Measurements from ENCODE around the gene ADD3.
A peak's percentile ranks its signal among the peaks of the same experiment; 100 is the strongest.

The ADD3 gene, protein sequence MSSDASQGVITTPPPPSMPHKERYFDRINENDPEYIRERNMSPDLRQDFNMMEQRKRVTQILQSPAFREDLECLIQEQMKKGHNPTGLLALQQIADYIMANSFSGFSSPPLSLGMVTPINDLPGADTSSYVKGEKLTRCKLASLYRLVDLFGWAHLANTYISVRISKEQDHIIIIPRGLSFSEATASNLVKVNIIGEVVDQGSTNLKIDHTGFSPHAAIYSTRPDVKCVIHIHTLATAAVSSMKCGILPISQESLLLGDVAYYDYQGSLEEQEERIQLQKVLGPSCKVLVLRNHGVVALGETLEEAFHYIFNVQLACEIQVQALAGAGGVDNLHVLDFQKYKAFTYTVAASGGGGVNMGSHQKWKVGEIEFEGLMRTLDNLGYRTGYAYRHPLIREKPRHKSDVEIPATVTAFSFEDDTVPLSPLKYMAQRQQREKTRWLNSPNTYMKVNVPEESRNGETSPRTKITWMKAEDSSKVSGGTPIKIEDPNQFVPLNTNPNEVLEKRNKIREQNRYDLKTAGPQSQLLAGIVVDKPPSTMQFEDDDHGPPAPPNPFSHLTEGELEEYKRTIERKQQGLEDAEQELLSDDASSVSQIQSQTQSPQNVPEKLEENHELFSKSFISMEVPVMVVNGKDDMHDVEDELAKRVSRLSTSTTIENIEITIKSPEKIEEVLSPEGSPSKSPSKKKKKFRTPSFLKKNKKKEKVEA

DNA sequence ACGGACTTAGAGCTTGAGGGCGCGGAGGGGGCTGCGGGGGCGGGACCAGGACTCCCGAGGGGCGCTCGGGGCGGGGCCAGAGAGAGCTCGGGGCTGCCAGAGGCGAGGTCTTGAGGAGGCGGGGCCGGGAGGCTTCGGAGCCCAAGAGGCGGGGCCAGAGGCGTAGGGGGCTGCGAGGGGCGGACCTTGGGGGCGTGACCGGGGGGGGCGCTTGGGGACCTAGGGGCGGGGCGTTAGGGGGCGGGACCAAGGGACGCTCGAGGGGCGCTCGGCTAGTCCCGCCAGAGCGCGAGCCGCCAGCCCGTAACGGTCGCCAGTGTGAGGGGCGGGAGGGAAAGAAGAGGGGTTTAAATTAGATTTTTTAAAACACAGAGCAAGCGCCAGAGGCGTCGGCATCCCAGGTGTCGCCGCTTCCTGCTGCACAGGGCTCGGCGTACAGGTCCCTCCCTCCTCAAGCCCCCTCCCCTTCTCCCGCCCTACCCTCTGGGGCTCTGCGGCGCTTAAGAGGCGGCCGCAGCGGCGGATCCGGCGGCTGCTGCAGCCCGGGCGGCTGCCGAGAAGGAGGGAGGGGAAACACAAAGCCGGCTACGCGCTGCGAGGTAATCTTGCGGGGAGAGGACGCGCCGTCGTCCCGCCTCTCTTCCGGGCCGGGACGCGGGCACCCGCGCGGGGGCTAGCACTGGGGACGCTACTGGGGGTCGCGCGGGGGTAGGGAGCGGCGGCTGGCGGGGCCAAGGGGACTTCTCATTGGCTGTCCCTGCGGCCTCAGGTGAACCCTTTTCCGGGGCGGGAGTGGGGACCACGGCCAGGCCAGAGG is at the start of gene ADD3:
TSS of gene ADD3 (plus strand) at position 284 of the 817 bp plus-strand sequence. CDS start 92,670 bp downstream, outside the sequence.
- peak; percentile 95 for DNase-seq (ENCODE audit: low read depth, low spot score)

DNA sequence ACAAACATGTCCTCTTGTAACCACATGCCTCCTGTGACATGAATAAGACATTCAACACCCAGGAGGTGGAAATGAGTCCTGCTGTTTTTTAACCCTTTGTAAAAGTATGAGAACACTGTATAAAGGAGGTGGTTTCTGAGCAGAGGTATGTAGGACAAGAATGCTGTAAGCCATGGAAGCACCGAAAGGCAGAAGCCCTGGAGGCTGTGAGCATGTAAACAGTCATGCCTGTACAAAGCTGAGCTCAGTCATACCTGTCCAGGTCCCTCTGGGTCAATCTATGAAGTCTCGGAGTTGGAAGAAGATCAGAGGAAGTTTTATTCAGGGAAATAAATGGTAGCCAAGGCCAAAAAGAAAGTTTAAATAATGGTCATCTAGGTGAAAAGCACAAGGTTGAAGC is 49.7 kb upstream of the ADD3 start:
- no peak for DNase-seq (ENCODE audit: low read depth, low spot score)

DNA sequence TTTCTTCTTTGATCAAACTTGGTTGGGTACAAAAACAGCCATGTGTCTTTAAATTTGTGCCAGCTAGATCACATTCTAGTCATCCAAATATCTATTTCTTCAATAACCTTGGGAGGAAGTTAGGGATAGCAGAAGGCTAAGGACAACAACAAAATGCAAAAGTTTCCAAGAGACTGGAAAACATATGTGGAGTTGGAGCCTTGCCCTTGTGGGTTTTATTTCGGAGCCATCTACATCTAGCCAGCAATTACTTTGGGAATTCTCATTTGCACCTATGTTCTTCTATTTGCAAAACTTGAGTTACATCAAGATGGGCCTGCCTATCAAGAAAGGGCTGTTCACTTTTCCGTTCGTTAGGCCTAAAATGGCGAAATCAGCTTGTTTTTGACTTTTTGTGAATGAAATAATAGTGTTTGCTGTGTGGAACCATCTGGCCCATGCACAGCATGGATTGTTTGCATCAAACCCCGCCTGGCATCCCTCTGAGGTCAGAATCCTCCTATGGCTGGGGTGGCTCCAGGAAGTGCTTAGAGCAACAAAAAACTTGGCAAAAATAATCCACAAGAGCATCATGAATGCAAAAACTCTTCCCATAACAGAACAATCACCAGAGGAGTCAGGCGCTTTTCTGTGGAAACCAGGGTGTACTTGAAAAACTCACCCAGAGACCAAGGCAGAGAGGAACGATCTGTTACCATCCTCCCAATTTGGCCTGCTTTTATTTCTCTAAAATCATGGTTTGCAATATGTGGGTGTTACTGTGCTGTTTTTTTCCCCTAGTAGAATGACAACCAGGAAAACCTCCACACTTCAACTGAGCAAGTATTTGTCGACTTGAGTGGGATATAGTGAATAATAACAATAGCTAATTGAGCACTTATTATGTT is 48.3 kb upstream of the ADD3 start:
- DNase-seq (ENCODE audit: low read depth, low spot score), result no peak

DNA sequence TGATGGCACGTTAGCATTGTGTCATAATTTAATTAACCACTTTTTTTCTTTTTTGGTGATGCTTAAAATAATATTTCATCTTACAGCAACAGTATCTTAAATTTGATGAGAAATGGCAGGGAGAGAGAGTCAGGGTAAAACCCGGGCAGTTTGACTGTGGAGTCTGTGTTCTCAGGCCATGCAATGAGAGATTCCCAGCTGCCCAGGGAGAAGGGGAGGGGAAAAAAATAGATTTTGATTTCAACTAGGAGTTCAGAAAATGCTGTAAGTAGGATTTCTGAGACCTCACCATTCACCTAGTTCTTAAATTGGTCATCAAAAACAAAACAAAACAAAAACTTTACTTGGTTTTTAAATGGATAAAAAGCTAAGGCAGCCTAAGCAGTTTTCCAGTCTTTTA is 47.1 kb upstream of the ADD3 start:
- DNase-seq (ENCODE audit: low read depth, low spot score), result no peak

DNA sequence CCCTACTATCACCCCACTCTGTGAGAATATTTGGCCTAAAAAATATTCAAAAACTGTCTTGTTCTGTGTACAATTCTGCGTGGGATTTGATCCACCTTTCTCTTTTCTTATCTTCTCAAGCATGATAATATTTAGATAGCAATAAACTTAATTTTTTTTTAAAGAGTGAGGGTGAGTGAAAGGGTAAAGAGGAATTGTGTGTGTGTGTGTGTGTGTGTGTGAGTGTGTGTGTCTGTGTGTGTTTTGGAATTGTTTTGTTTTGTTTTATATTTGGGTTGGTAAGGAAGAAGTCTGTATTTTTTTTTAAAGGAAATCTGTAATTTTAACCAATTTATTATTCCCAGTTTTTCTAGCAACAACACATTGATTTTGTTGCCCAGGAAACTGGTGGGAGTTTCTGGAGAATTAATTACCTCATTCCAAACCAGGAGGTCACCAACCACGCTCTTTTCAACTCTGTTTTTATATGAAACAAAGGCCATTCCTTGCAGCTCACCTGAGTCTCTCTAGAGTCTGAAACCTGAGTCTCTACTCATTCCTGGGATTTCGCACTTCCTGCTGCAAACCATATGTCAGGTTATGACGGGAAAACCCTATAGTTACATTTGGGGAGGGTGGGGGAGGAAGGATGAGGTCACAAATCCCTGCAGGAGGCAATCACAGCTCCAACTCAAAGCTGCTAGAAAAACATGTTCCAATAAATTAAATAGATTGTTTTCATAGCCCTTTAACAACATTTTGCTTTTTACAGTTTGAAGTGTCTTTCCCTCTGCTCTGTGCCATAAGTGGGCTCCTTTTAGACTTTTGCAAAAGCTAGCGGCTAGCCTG is 46.4 kb upstream of the ADD3 start:
- DNase-seq (ENCODE audit: low read depth, low spot score), result peak; percentile 29

DNA sequence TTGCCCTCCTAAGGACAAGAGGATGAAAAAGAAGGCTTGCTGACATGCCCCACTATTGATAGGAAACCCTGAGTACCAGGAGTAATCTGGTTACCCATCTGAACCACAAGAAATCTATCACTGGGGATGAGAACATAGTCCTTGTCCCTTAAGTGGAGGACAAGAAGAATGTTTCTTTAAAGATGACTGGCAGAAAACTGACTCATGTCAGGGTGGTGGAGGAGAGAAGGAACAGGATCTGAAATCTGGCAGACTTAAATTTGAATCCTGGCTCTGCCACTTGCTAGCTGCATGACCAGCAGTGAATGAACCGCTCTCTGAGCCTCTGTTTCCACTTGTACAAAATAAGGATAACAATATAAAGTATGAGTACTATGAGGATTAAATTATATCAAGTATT is 45.5 kb upstream of the ADD3 start:
- no peak for DNase-seq (ENCODE audit: low read depth, low spot score)

DNA sequence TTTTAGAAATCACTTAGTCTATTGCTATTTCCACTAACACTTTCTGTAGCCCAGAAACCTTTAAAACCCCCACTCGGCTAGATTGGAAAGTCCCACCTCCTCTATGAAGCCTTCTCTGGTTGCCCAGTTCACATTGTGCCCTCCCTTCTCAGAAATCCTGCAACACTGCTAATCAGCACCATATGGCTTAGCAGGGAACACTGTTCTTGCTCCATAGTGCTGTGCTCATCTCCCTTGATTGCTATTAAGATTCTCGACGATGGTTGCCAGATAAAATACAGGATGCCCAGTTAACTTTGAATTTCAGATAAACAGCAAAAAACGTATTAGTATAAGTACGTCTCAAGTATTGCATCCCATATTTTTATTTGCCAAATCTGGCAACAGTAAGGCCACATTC is 44.3 kb upstream of the ADD3 start:
- DNase-seq (ENCODE audit: low read depth, low spot score), result no peak

DNA sequence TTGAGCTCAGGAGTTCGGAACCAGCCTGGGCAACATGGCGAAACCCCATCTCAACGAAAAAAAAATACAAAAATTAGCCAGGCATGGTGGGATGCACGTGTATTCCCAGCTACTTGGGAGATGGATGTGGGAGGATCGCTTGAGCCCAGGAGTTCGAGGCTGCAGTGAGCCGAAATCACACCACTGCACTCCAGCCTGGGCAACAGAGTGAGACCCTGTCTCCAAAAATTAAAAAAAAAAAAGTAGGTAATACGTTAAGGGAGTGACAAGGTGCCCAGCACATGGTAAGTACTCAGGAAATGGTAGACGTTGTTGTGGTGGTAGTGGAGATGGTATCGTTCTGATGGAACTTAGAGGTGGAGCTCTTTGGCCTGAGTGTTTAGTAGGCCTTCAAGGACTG is 43.5 kb upstream of the ADD3 start:
- DNase-seq (ENCODE audit: low read depth, low spot score), result no peak

DNA sequence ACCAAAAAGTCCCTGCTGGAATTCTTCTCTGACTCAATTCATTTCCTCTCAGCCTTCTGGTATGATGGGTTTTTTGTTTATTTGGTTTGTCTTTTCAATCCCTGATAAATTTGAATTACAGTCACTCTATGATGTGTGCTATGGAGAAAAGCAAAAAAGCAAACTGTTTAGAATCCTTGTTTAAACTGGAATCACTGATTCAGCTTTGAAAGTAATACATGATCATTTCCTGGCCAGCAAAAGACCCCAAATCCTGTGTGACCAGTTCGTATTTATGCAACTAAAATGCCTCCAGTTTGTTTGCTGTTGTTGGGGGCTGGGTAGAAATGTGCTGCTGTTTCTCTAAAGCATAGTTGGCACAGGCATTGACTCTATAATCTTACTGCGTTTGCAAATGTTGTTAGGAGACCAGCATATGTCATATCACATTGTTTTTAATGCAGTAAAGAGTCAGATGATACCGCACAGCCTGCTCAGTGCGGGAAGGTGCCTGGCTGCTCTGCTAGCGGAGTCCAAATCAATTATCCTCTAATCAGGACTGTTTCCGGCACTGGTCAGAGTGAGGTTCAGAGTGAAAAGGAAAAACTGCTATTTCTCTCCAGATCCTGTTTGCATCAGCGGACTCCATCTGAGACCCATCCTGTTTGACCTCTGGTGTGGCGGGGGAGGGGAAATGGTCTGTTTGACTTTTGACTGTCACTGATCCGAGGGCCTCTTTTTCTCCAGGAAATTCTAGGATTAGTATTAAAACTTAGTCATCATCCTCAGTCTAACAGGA is 40.6 kb upstream of the ADD3 start:
- DNase-seq (ENCODE audit: low read depth, low spot score), result peak; percentile 63

DNA sequence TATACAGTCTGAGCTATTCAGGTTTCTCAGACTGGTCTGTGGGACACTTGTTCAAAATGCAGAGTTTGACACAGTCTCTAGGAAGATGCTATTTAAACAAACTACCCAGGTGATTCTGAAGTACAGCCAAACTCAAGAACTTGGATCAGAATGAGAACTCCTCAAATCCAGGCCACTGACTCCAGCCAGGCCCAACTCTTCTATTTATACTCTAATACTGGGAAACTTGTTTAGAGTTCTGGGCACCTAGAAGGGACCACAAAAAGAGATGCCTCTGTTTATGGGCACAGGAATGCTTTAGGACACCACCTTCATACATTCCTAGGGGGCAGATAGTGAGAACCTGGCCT is 40.1 kb upstream of the ADD3 start:
- DNase-seq (ENCODE audit: low read depth, low spot score), result no peak

DNA sequence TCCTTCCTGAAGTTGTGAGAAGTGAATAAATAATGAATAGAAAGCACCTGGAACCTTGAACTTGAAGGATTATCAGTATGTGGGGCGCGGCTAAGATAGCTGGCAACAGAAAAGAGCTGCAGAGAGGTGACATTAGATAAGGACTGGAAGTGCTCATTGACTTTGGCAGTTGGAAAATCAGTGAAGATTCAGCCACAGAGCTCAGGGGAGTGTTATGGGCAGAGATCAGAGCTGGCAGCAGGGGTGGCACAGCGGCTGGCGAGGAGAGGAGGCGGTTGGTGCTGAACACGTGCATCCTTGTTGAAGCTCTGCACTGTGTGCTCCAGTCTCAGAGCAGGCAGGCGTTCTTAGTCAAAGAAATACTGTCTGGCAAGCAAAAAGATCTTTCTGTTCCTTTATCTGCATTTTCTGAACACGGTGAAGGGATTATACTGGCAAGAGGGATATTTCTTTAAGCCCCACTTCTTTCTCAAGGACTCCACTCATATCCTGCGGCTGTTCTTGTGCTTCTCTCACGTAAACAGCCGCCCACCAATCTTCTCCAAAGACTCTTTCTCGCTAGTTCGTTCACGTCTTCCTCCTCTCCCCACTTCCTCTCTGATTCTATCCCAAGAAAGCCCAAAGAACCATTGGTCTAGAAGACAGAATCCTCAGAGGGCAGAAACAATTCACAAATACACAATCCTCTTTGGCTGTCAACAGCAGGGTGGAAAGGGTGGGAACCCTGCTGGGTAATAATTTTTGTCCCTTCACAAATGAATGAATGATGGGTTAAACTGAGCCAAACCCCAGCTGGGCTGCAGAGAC is 38.6 kb upstream of the ADD3 start:
- no peak for DNase-seq (ENCODE audit: low read depth, low spot score)

DNA sequence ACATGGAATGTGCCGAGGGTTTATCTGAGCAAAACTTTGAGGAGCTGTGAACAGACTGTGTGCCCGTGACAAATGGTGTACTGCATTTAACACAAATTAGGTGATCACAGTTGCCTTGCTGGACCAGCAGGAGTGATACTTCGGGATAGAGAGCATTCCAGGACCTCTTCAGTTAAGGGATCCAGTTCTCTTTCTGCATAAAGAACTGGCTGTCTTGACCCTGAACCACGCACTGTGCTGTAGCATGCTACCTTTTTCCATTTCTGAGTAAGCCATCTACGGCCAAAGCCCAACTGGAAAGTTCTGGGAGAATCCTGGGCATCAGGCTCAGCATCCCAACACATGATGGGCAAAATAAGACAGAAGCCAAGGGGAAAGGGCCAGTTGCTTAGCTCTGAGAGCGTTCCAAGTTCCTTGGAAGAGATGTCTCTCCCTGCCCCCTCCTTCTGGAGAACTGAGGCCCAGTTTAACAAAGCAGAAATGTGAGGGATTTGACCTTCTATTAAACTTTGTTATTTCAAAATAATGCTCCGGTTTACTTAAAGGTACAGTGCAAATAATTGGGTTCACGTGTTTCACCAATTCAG is 37.9 kb upstream of the ADD3 start:
- DNase-seq (ENCODE audit: low read depth, low spot score), result no peak

DNA sequence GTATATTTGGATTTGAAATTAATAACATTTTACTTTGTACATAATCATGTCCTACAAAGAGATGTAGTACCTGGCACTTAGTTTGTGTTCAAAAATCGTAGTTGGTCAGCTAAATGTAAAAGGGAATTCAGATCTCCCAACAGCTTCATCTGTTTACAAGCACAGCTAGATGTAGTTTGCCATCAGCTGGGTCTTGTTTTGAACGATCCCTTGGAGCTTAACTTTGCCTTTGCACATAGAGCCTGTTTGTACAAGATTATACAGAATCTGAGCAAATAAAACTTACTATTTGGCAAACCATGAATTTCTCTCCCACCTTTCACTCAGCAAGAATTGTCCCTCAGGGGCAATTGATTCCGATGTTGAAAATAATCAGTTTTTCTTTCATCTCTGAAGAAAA is 36.1 kb upstream of the ADD3 start:
- DNase-seq (ENCODE audit: low read depth, low spot score), result no peak

DNA sequence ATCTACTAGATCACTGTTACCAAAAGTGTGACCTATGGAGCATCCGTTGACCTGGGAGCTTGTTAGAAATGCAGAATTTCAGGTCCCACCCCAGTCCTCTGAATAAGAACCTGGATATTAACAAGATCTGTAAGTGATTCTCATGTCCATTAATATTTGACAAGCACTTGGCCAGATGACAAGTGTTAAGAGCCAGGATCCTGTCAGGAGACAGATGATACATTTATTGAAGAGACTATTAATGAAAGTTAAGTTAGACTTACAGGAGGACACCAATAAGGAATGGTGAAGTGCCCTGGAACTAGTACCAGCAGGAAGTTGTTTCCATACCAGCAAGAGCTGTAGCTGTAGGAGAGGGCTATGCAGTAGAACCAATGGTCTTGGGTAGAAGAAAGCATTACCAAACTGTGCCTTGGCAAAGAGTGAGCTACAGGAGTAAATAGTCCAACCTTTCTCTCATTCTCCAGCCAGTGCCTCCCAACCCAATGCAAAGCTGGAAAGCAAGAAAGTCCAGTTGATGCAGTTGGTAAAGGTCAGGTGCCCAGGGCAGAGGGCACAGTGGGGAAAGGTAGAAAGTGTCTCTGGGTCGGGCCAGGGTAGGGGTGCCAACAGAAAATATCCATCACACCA is 35.3 kb upstream of the ADD3 start:
- no peak for DNase-seq (ENCODE audit: low read depth, low spot score)

DNA sequence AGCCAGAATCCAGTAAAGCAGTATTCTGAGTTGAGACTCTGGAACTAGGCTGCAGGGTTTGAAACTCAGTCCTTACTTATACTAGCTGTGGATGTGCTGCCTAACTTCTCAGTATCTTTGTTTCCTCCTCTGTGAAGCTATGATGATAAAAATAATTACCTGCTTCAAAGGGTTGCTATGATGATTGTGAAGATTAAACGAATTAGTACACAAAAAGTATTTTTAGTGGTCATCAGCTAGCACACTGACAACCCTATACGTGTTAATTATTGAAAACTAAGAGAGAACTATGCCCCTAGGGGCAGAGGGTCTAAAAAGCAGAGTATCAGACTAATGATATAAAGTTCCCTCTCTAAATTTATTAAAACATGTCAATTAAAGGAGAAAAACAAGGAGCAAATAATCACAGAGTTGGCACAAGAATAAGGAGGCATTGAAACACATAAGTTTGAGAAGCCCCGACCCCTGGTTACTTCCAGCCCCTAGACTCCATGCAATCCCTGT is 34.4 kb upstream of the ADD3 start:
- no peak for DNase-seq (ENCODE audit: low read depth, low spot score)

DNA sequence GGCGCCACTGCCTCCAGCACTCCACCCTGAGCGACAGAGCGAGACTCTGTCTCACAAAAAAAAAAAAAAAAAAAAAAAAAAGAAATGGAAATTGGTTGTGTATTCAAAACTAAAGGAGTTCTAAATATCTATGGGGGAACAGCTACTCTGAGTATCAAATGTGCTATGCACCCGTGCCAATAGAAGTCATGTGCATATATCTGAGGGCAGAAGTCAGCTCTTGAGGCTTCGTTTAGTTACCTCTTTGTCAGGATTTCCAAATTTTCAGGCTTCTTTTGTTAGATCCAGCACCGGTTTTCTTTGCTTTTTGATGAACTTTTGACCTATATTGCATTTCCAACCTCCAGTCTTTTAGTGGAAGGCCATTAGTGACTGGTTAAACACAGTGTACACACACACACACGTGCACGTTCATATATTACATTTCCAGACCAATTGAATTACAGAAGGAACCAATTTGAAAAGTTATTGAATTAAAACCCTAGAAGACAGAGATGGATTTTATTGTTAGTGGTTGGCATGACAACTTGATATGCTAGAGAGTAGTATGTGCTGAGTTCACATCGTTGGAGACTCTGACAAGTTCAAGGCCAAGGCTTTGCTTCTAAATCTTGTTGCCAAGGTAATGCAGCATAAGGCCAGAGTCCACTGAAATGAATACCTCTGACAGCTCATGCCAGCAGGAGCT is 33.1 kb upstream of the ADD3 start:
- DNase-seq (ENCODE audit: low read depth, low spot score), result no peak
